GM23338 (cell line): ENCODE results near the gene ADGRD1. TPM values are rescaled to one million over a fixed set of nuclear protein-coding genes. Genes with fewer than 3 reads are reported as not detected.

Experiments
- ATAC-seq: fragments of 200-7000 bp; cut with Tn5 transposase; 3 replicates; pipeline ENCODE4 v1.9.1; 2020
- DNase-seq: peaks from one replicate; pipeline ENCODE4 v3.0.0-alpha.2; 2015; ENCODE audit warnings: low spot score
- H2AFZ ChIP-seq: fragments of 200-600 bp; sonication (generic); 2 replicates; pipeline ENCODE4 v1.8.0; 2016; ENCODE audit warnings: antibody characterized with exemption, mild to moderate bottlenecking, moderate library complexity
- H3F3A ChIP-seq: fragments of 200-600 bp; sonication (generic); replicated peaks from 2 replicates; pipeline ENCODE4 v1.8.0; 2017; ENCODE audit warnings: antibody characterized with exemption, mixed run types, low read depth
- H3K27ac ChIP-seq: fragments of 200-600 bp; sonication (generic); 2 replicates; pipeline ENCODE4 v1.6.1; 2016; ENCODE audit warnings: low read depth
- H3K27me3 ChIP-seq: fragments of 200-600 bp; sonication (generic); 2 replicates; pipeline ENCODE4 v1.8.0; 2016; ENCODE audit warnings: mild to moderate bottlenecking, mixed run types, moderate library complexity; ENCODE audit not compliant: insufficient read depth
- H3K36me3 ChIP-seq: fragments of 200-600 bp; sonication (generic); 2 replicates; pipeline ENCODE4 v1.8.0; 2016; ENCODE audit warnings: mild to moderate bottlenecking; ENCODE audit not compliant: insufficient read depth
- H3K4me1 ChIP-seq: fragments of 200-600 bp; sonication (generic); 2 replicates; pipeline ENCODE4 v1.8.0; 2016; ENCODE audit warnings: mild to moderate bottlenecking, moderate library complexity; ENCODE audit not compliant: insufficient read depth
- H3K4me2 ChIP-seq: fragments of 200-600 bp; sonication (generic); 2 replicates; pipeline ENCODE4 v1.7.1; 2017; ENCODE audit warnings: mixed run types
- H3K4me3 ChIP-seq: fragments of 200-600 bp; sonication (generic); 2 replicates; pipeline ENCODE4 v1.6.1; 2016; ENCODE audit warnings: mixed run types
- H3K79me2 ChIP-seq: fragments of 200-600 bp; sonication (generic); replicated peaks from 2 replicates; pipeline ENCODE4 v1.8.0; 2017; ENCODE audit warnings: mild to moderate bottlenecking; ENCODE audit not compliant: insufficient read depth
- H3K9me2 ChIP-seq: fragments of 200-600 bp; sonication (generic); 2 replicates; pipeline ENCODE4 v1.8.0; 2017; ENCODE audit not compliant: insufficient read depth
- H4K20me1 ChIP-seq: fragments of 200-600 bp; sonication (generic); replicated peaks from 2 replicates; pipeline ENCODE4 v1.8.0; 2017; ENCODE audit warnings: mild to moderate bottlenecking; ENCODE audit not compliant: insufficient read depth
- H3K27ac Mint-ChIP-seq: 2 replicates; pipeline ENCODE4 v1.8.0; 2020; ENCODE audit warnings: inconsistent platforms, mild to moderate bottlenecking, moderate library complexity, mixed read lengths
- H3K27me3 Mint-ChIP-seq: 3 replicates; pipeline ENCODE4 v1.8.0; 2022; ENCODE audit warnings: low read depth, mild to moderate bottlenecking, moderate library complexity, mixed read lengths, inconsistent platforms; ENCODE audit not compliant: insufficient read depth, poor library complexity
- H3K36me3 Mint-ChIP-seq: 3 replicates; pipeline ENCODE4 v1.8.0; 2021; ENCODE audit warnings: low read depth, mild to moderate bottlenecking, inconsistent platforms, moderate library complexity, mixed read lengths
- H3K4me1 Mint-ChIP-seq: 3 replicates; pipeline ENCODE4 v1.8.0; 2020; ENCODE audit warnings: mild to moderate bottlenecking, inconsistent platforms, mixed read lengths
- H3K4me3 Mint-ChIP-seq: 3 replicates; pipeline ENCODE4 v1.8.0; 2021; ENCODE audit warnings: moderate library complexity, mild to moderate bottlenecking, inconsistent platforms, mixed read lengths
- H3K9me3 Mint-ChIP-seq: 3 replicates; pipeline ENCODE4 v1.8.0; 2020; ENCODE audit warnings: moderate library complexity, mild to moderate bottlenecking, inconsistent platforms, mixed read lengths
- CREB1 ChIP-seq: fragments of 250-450 bp; sonication (Bioruptor Pico); IDR thresholded peaks from 2 replicates; pipeline ENCODE4 v1.5.0; 2020; ENCODE audit warnings: low read depth, mild to moderate bottlenecking, moderate library complexity
- CTCF ChIP-seq, 2 experiments: fragments of 200-600 bp in 1 of 2; sonication (generic) in 1 of 2; conservative IDR thresholded peaks; 2 replicates each; pipeline versions ENCODE4 v1.5.1 to v1.6.1; 2016 to 2017; ENCODE audit warnings: antibody characterized with exemption in 2 of 2, low read depth in 2 of 2, mild to moderate bottlenecking in 2 of 2, moderate library complexity in 1 of 2
- EZH2 ChIP-seq: fragments of 200-600 bp; sonication (generic); IDR thresholded peaks from one replicate; pipeline ENCODE4 v1.8.0; 2017; ENCODE audit warnings: antibody characterized with exemption, mild to moderate bottlenecking, low read depth; ENCODE audit not compliant: unreplicated experiment
- EZH2phosphoT487 ChIP-seq: fragments of 200-600 bp; sonication (generic); IDR thresholded peaks from one replicate; pipeline ENCODE4 v1.8.1; 2018; ENCODE audit warnings: antibody characterized with exemption; ENCODE audit not compliant: unreplicated experiment
- JUNB ChIP-seq: IDR thresholded peaks from one replicate; pipeline ENCODE4 v1.6.1; 2016; ENCODE audit warnings: antibody characterized with exemption; ENCODE audit not compliant: unreplicated experiment
- NANOG ChIP-seq: IDR thresholded peaks from 2 replicates; pipeline ENCODE4 v1.6.1; 2016; ENCODE audit warnings: antibody characterized with exemption, borderline replicate concordance
- POLR2AphosphoS5 ChIP-seq: IDR thresholded peaks from 2 replicates; pipeline ENCODE4 v1.6.1; 2016; ENCODE audit warnings: antibody characterized with exemption, low read depth
- REST ChIP-seq: IDR thresholded peaks from one replicate; pipeline ENCODE4 v1.6.1; 2018; ENCODE audit warnings: antibody characterized with exemption; ENCODE audit not compliant: unreplicated experiment
- STAT1 ChIP-seq: IDR thresholded peaks from one replicate; pipeline ENCODE4 v1.6.1; 2016; ENCODE audit warnings: antibody characterized with exemption; ENCODE audit not compliant: unreplicated experiment
- ZNF114 ChIP-seq: fragments of 250-450 bp; sonication (Bioruptor Pico); IDR thresholded peaks from 2 replicates; pipeline ENCODE4 v1.5.0; 2020; ENCODE audit warnings: mild to moderate bottlenecking, moderate library complexity
- ZNF331 ChIP-seq: fragments of 250-450 bp; sonication (Bioruptor Pico); IDR thresholded peaks from 2 replicates; pipeline ENCODE4 v1.5.0; 2020; ENCODE audit warnings: low read depth, mild to moderate bottlenecking, moderate library complexity
- polyA plus RNA-seq: library from polyadenylated mRNA; unstranded; fragments of >200 nt; fragmentation: Nextera tagmentation; extraction: Ambion mirVana; gene quantifications from 2 replicates; pipeline ENCODE4 v1.2.1, GENCODE V29; 2016
- total RNA-seq: library from RNA; depleted of rRNA; stranded (reverse); fragments of >200 nt; shearing (Covaris generic); gene quantifications from 2 replicates; pipeline ENCODE4 v1.2.3, GENCODE V29; 2014

Gene ADGRD1
- total and polyA plus RNA-seq, 2 experiments from 2014 or later, result 1.4 TPM; not detected in 1

GRCh38 chr12:131105351-131105735 lies 151.6 kb downstream of the ADGRD1 start (continued):
- TF ChIP-seq REST (no peak), JUNB (no peak), STAT1 (no peak), ZNF114 (no peak)

- H3K4me2 ChIP-seq, result no peak overlapping the region
- H3K4me3 Mint-ChIP-seq, result no peak overlapping the region
- H3K27me3 ChIP-seq, result no peaks in the 10 kb centered on the region
- H3K4me1 ChIP-seq, result no peaks in the 10 kb centered on the region
- DNase-seq, result no peak
- H3K36me3 Mint-ChIP-seq, result no peaks in the 10 kb centered on the region
- H3K36me3 ChIP-seq, result no peaks in the 10 kb centered on the region
- peaks cover 5% of the 10 kb centered on the region for H3K27me3 Mint-ChIP-seq
- H3K4me3 ChIP-seq, result no peak overlapping the region
- no peak overlapping the region for H3K27ac Mint-ChIP-seq
- no peak overlapping the region for H3K27ac ChIP-seq
- H3K79me2 ChIP-seq, result no peaks in the 10 kb centered on the region
- no peaks in the 10 kb centered on the region for H3K9me3 Mint-ChIP-seq
- no peak overlapping the region for H2AFZ ChIP-seq
- no peaks in the 10 kb centered on the region for H3K4me1 Mint-ChIP-seq
- H3F3A ChIP-seq, result no peaks in the 10 kb centered on the region
- no peaks in the 10 kb centered on the region for H3K9me2 ChIP-seq
- no peaks in the 10 kb centered on the region for H4K20me1 ChIP-seq
- ATAC-seq, result no peak
- no peak for TF ChIP-seq NANOG
- TF ChIP-seq CREB1 (CRISPR knock-in tag), result no peak
- no peak for TF ChIP-seq STAT1
- TF ChIP-seq ZNF114, result no peak
- no peak for TF ChIP-seq EZH2
- no peak for TF ChIP-seq POLR2AphosphoS5
- TF ChIP-seq EZH2phosphoT487, result no peak
- no peak for TF ChIP-seq JUNB
- no peak for TF ChIP-seq CTCF (conservative IDR thresholded peaks at IDR 0.05; ENCODE audit: low read depth in 2 of 2)
- no peak for TF ChIP-seq ZNF331 (CRISPR knock-in tag)
- TF ChIP-seq REST, result no peak
Measured at GRCh38 chr12:131105736-131106348, 152.1 kb downstream of the ADGRD1 start.
